GM23338 (cell line): ENCODE measurements around the gene EXOC4.

Source experiments
- CTCF ChIP-seq, 2 experiments: fragments of 200-600 bp in 1 of 2; sonication (generic) in 1 of 2; conservative IDR thresholded peaks; 2 replicates each; pipeline versions ENCODE4 v1.5.1 to v1.6.1; 2016 to 2017; ENCODE audit warnings: antibody characterized with exemption in 2 of 2, low read depth in 2 of 2, mild to moderate bottlenecking in 2 of 2, moderate library complexity in 1 of 2
- EZH2 ChIP-seq: fragments of 200-600 bp; sonication (generic); IDR thresholded peaks from one replicate; pipeline ENCODE4 v1.8.0; 2017; ENCODE audit warnings: antibody characterized with exemption, mild to moderate bottlenecking, low read depth; ENCODE audit not compliant: unreplicated experiment
- POLR2AphosphoS5 ChIP-seq: IDR thresholded peaks from 2 replicates; pipeline ENCODE4 v1.6.1; 2016; ENCODE audit warnings: antibody characterized with exemption, low read depth
- STAT1 ChIP-seq: IDR thresholded peaks from one replicate; pipeline ENCODE4 v1.6.1; 2016; ENCODE audit warnings: antibody characterized with exemption; ENCODE audit not compliant: unreplicated experiment

GRCh38 chr7:134013249-134013648 is 760.4 kb downstream of the EXOC4 start:
- TF ChIP-seq POLR2AphosphoS5: no peak
- TF ChIP-seq CTCF (conservative IDR thresholded peaks at IDR 0.05; ENCODE audit: low read depth in 2 of 2): no peak
- no peak for TF ChIP-seq STAT1
- no peak for TF ChIP-seq EZH2
